GM21390 (cell line): ENCODE results near the gene TMEM125.
A peak's percentile ranks its signal among the peaks of the same experiment; 100 is the strongest.

Source experiments
- ATAC-seq: cut with Tn5 transposase; IDR thresholded peaks from one replicate; pipeline ENCODE4 v1.9.1; 2021; ENCODE audit not compliant: unreplicated experiment

Gene TMEM125

GRCh38 chr1:43269627-43270375 is at the start of gene TMEM125:
Gene TMEM125 (plus strand): TSS chr1:43269983. CDS start chr1:43272723, 2,740 bp downstream.
- ATAC-seq, result no peak

GRCh38 chr1:43220905-43221778 is 48.6 kb upstream of the TMEM125 start:
- peak; percentile 87 for ATAC-seq

GRCh38 chr1:43221797-43222196 is 48.0 kb upstream of the TMEM125 start:
- ATAC-seq, result no peak

GRCh38 chr1:43222879-43223278 is 46.9 kb upstream of the TMEM125 start:
- no peak for ATAC-seq

- no peak for ATAC-seq
These were observed 44.6 kb upstream of the TMEM125 start for GRCh38 chr1:43225168-43225567.

GRCh38 chr1:43227143-43227764 is 42.5 kb upstream of the TMEM125 start:
- no peak for ATAC-seq

- no peak for ATAC-seq
These were observed 39.7 kb upstream of the TMEM125 start for GRCh38 chr1:43229826-43230780.

GRCh38 chr1:43232074-43232473 is 37.7 kb upstream of the TMEM125 start:
- no peak for ATAC-seq

- ATAC-seq, result no peak
These were observed 37.3 kb upstream of the TMEM125 start for GRCh38 chr1:43232482-43232881.

- no peak for ATAC-seq
These were observed 36.2 kb upstream of the TMEM125 start for GRCh38 chr1:43233631-43234030.

- ATAC-seq, result no peak
These were observed 35.5 kb upstream of the TMEM125 start for GRCh38 chr1:43234267-43234666.

- no peak for ATAC-seq
These were observed 34.7 kb upstream of the TMEM125 start for GRCh38 chr1:43235040-43235439.

- no peak for ATAC-seq
These were observed 34.2 kb upstream of the TMEM125 start for GRCh38 chr1:43235451-43236121.

GRCh38 chr1:43237121-43237520 is 32.7 kb upstream of the TMEM125 start:
- ATAC-seq, result no peak

- no peak for ATAC-seq
These were observed 31.7 kb upstream of the TMEM125 start for GRCh38 chr1:43238085-43238484.

GRCh38 chr1:43238991-43239469 is 30.8 kb upstream of the TMEM125 start:
- no peak for ATAC-seq

- ATAC-seq, result peak; percentile 91
These were observed 30.3 kb upstream of the TMEM125 start for GRCh38 chr1:43239484-43239883.

- ATAC-seq, result no peak
These were observed 28.4 kb upstream of the TMEM125 start for GRCh38 chr1:43241413-43241836.

GRCh38 chr1:43243299-43243698 is 26.5 kb upstream of the TMEM125 start:
- ATAC-seq, result no peak
